ENCODE results near the gene USP3.

GRCh38 chr15:63473007-63473748 is 31.2 kb upstream of the USP3 start:
- no peak for TF ChIP-seq CTCF (IDR thresholded peaks at IDR 0.05)
- no peak for TF ChIP-seq RAD21 (IDR thresholded peaks at IDR 0.05; ENCODE audit: low read length)
- TF ChIP-seq MAX (IDR thresholded peaks at IDR 0.05; ENCODE audit: low read depth): no peak
- TF ChIP-seq ELF1 (IDR thresholded peaks at IDR 0.05): no peak
- TF ChIP-seq POLR2AphosphoS5 (IDR thresholded peaks at IDR 0.05; ENCODE audit: low read depth, low read length): no peak
- no peak for TF ChIP-seq REST (IDR thresholded peaks at IDR 0.05; ENCODE audit: low read depth, low read length)
- no peak for TF ChIP-seq ZBTB33 (IDR thresholded peaks at IDR 0.05; ENCODE audit: borderline replicate concordance, low read depth)

Data from SK-N-SH (cell line).